HG03095 (cell line): Measurements from ENCODE around the gene SLC6A18.
"Not testable (repeated sequence)": the region's sequence is repeated elsewhere in the genome, so short reads cannot be mapped to it uniquely, and the experiment has no call there.

Experiments
- ATAC-seq: cut with Tn5 transposase; IDR thresholded peaks from one replicate; pipeline ENCODE4 v1.9.1; 2021; ENCODE audit warnings: moderate library complexity; ENCODE audit not compliant: unreplicated experiment

The SLC6A18 gene

GRCh38 chr5:1228120-1228519 is 2.9 kb downstream of the SLC6A18 start:
- no peak for ATAC-seq

GRCh38 chr5:1229023-1229422 is 3.8 kb downstream of the SLC6A18 start:
- not testable (repeated sequence) for ATAC-seq

GRCh38 chr5:1229822-1230221 is 4.6 kb downstream of the SLC6A18 start:
- no peak for ATAC-seq

- no peak for ATAC-seq
Observed at GRCh38 chr5:1230551-1230950, 5.4 kb downstream of the SLC6A18 start.

- ATAC-seq: no peak
Observed at GRCh38 chr5:1231354-1231905, 6.2 kb downstream of the SLC6A18 start.

GRCh38 chr5:1232780-1233179 is 7.6 kb downstream of the SLC6A18 start:
- ATAC-seq: no peak

GRCh38 chr5:1235379-1235778 is 10.2 kb downstream of the SLC6A18 start:
- ATAC-seq: no peak

GRCh38 chr5:1235838-1236237 is 10.7 kb downstream of the SLC6A18 start:
- no peak for ATAC-seq

- ATAC-seq: no peak
Observed at GRCh38 chr5:1239505-1240251, 14.5 kb downstream of the SLC6A18 start.

GRCh38 chr5:1240496-1241260 is 15.5 kb downstream of the SLC6A18 start:
- no peak for ATAC-seq

GRCh38 chr5:1241509-1242080 is 16.4 kb downstream of the SLC6A18 start:
- no peak for ATAC-seq

GRCh38 chr5:1242733-1243486 is 17.7 kb downstream of the SLC6A18 start:
- no peak for ATAC-seq

- ATAC-seq: no peak
Observed at GRCh38 chr5:1243487-1244130, 18.4 kb downstream of the SLC6A18 start.

GRCh38 chr5:1244255-1244654 is 19.1 kb downstream of the SLC6A18 start:
- no peak for ATAC-seq

- no peak for ATAC-seq
Observed at GRCh38 chr5:1244976-1245375, 19.8 kb downstream of the SLC6A18 start.

- no peak for ATAC-seq
Observed at GRCh38 chr5:1245905-1246576, 20.9 kb downstream of the SLC6A18 start.

GRCh38 chr5:1246711-1247431 is 21.7 kb downstream of the SLC6A18 start:
- ATAC-seq: no peak

- no peak for ATAC-seq
Observed at GRCh38 chr5:1247811-1248210, 22.6 kb downstream of the SLC6A18 start.
